HepG2 (cell line): ENCODE data around the gene B3GAT3. TPM values are rescaled to one million over a fixed set of nuclear protein-coding genes. Genes with fewer than 3 reads are reported as not detected.

Experiments
- ARNT ChIP-seq: fragments of 450-650 bp; IDR thresholded peaks from 2 replicates; pipeline ENCODE4 v1.6.1; 2017
- HNRNPL ChIP-seq: fragments of 200-400 bp; formaldehyde crosslinking; IDR thresholded peaks from 2 replicates; pipeline ENCODE4 v1.6.1; 2017; ENCODE audit warnings: mild to moderate bottlenecking, low read depth, low read length
- HOXA5 ChIP-seq: sonication (generic); formaldehyde crosslinking; IDR thresholded peaks from 2 replicates; pipeline ENCODE4 v1.4.0; 2020; ENCODE audit warnings: missing genetic modification reagents
- JDP2 ChIP-seq: sonication (generic); formaldehyde crosslinking; IDR thresholded peaks from 2 replicates; pipeline ENCODE4 v1.8.1; 2022; ENCODE audit warnings: missing genetic modification reagents, borderline replicate concordance
- PAF1 ChIP-seq: IDR thresholded peaks from 2 replicates; pipeline ENCODE4 v1.6.1; 2016; ENCODE audit warnings: missing genetic modification reagents, missing compliant biosample characterization
- TARDBP ChIP-seq: sonication (generic); formaldehyde crosslinking; IDR thresholded peaks from 2 replicates; pipeline ENCODE4 v1.8.0; 2022; ENCODE audit warnings: mild to moderate bottlenecking, missing genetic modification reagents
- YY1 ChIP-seq: IDR thresholded peaks from 2 replicates; pipeline ENCODE4 v1.6.1; 2011; ENCODE audit warnings: low read length, low read depth, moderate library complexity, mild to moderate bottlenecking; ENCODE audit not compliant: insufficient read depth, insufficient replicate concordance
- ZFY ChIP-seq: sonication (generic); formaldehyde crosslinking; IDR thresholded peaks from 2 replicates; pipeline ENCODE4 v1.4.0; 2020; ENCODE audit warnings: missing genetic modification reagents
- ZIK1 ChIP-seq: sonication (generic); formaldehyde crosslinking; IDR thresholded peaks from 2 replicates; pipeline ENCODE4 v1.5.0; 2020; ENCODE audit warnings: mild to moderate bottlenecking, low read depth, missing genetic modification reagents, borderline replicate concordance
- ZNF205 ChIP-seq: IDR thresholded peaks from 2 replicates; pipeline ENCODE4 v1.6.1; 2018; ENCODE audit warnings: missing biosample characterization, missing genetic modification reagents
- ZNF337 ChIP-seq: sonication (generic); formaldehyde crosslinking; IDR thresholded peaks from 2 replicates; pipeline ENCODE4 v1.5.1; 2020; ENCODE audit warnings: missing genetic modification reagents, low read depth, mild to moderate bottlenecking, borderline replicate concordance
- polyA plus RNA-seq, 8 experiments: library from polyadenylated mRNA; depleted of rRNA in 3 of 8; stranded (reverse) in 7 of 8; unstranded in 1 of 8; fragments of >200 nt; fragmentation: Illumina TruSeq in 4 of 8; extraction: Trizol in 4 of 8; gene quantifications; 2 replicates each; pipeline versions ENCODE4 v1.2.1 to v1.2.3, GENCODE V29; 2011 to 2016; ENCODE audit warnings: low read depth in 4 of 8, missing spikeins in 1 of 8, mixed read lengths in 1 of 8; ENCODE audit not compliant: insufficient read depth in 1 of 8
- total RNA-seq, 5 experiments: library from RNA; depleted of rRNA; stranded (reverse); fragments of >200 nt; fragmentation: Illumina TruSeq; extraction: Trizol; gene quantifications; 2 replicates each; pipeline ENCODE4 v1.2.3, GENCODE V29; 2016; ENCODE audit warnings: low read depth in 1 of 5
- TF ChIP-seq, protein P1 (sequence below): sonication (generic); formaldehyde crosslinking; IDR thresholded peaks from one replicate; pipeline ENCODE4 v1.5.1; 2020; ENCODE audit warnings: mild to moderate bottlenecking, missing genetic modification reagents; ENCODE audit errors: not compliant biosample characterization
- TF ChIP-seq, protein P2 (sequence below): sonication (generic); formaldehyde crosslinking; IDR thresholded peaks from 2 replicates; pipeline ENCODE4 v1.5.0; 2020; ENCODE audit warnings: mild to moderate bottlenecking, low read depth, missing genetic modification reagents, borderline replicate concordance
- TF ChIP-seq, protein P3 (sequence below): sonication (generic); formaldehyde crosslinking; IDR thresholded peaks from 2 replicates; pipeline ENCODE4 v1.9.0; 2021; ENCODE audit warnings: missing genetic modification reagents, borderline replicate concordance
- TF ChIP-seq, protein P4 (sequence below): sonication (generic); formaldehyde crosslinking; IDR thresholded peaks from 2 replicates; pipeline ENCODE4 v1.5.1; 2020; ENCODE audit warnings: missing genetic modification reagents, mild to moderate bottlenecking, borderline replicate concordance
- TF ChIP-seq, protein P5 (sequence below): sonication (generic); formaldehyde crosslinking; IDR thresholded peaks from 2 replicates; pipeline ENCODE4 v1.9.0; 2021; ENCODE audit warnings: missing genetic modification reagents, mild to moderate bottlenecking, borderline replicate concordance

Gene B3GAT3
- total and polyA plus RNA-seq, 2 of the 13 experiments (the other 11 are each of a cell fraction or from before 2014, with no cell fraction given): 21.3 to 26.1 TPM

DNA sequence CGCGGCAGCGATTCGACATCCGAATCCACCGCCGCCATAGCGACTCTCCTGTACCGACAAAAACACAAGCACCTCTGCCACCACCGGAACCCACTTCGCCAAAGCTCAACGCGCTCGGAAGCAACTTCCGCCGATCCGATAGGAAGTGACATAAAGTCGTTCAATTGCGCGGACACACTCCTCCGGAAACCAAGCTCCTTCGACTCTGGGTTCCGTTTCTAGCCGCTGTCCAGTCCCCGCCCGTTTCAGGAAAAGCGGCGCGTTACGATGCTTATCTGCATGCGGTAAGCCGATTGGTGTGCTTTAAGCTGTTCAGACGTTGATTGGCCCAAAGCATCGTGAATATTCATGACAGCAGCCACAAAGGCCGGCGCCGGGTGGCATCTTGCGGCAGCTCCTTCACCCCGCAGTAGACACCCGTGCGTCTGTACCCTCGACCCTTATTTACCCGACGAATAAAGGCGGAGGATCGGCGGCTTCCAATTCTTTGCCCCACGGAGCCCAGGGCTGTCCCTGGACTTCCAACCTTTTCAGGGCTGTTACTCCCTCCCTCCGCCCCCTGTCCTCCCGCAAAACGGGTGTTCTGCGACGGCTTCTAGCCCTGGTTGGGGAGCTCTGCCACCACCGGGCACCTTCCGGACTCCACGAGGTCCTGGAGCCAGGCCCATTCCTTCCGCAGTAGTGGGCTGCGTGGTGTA, 30.2 kb downstream of the B3GAT3 start, which contains the start of gene TUT1 (continued):
- TF ChIP-seq, protein P1, sequence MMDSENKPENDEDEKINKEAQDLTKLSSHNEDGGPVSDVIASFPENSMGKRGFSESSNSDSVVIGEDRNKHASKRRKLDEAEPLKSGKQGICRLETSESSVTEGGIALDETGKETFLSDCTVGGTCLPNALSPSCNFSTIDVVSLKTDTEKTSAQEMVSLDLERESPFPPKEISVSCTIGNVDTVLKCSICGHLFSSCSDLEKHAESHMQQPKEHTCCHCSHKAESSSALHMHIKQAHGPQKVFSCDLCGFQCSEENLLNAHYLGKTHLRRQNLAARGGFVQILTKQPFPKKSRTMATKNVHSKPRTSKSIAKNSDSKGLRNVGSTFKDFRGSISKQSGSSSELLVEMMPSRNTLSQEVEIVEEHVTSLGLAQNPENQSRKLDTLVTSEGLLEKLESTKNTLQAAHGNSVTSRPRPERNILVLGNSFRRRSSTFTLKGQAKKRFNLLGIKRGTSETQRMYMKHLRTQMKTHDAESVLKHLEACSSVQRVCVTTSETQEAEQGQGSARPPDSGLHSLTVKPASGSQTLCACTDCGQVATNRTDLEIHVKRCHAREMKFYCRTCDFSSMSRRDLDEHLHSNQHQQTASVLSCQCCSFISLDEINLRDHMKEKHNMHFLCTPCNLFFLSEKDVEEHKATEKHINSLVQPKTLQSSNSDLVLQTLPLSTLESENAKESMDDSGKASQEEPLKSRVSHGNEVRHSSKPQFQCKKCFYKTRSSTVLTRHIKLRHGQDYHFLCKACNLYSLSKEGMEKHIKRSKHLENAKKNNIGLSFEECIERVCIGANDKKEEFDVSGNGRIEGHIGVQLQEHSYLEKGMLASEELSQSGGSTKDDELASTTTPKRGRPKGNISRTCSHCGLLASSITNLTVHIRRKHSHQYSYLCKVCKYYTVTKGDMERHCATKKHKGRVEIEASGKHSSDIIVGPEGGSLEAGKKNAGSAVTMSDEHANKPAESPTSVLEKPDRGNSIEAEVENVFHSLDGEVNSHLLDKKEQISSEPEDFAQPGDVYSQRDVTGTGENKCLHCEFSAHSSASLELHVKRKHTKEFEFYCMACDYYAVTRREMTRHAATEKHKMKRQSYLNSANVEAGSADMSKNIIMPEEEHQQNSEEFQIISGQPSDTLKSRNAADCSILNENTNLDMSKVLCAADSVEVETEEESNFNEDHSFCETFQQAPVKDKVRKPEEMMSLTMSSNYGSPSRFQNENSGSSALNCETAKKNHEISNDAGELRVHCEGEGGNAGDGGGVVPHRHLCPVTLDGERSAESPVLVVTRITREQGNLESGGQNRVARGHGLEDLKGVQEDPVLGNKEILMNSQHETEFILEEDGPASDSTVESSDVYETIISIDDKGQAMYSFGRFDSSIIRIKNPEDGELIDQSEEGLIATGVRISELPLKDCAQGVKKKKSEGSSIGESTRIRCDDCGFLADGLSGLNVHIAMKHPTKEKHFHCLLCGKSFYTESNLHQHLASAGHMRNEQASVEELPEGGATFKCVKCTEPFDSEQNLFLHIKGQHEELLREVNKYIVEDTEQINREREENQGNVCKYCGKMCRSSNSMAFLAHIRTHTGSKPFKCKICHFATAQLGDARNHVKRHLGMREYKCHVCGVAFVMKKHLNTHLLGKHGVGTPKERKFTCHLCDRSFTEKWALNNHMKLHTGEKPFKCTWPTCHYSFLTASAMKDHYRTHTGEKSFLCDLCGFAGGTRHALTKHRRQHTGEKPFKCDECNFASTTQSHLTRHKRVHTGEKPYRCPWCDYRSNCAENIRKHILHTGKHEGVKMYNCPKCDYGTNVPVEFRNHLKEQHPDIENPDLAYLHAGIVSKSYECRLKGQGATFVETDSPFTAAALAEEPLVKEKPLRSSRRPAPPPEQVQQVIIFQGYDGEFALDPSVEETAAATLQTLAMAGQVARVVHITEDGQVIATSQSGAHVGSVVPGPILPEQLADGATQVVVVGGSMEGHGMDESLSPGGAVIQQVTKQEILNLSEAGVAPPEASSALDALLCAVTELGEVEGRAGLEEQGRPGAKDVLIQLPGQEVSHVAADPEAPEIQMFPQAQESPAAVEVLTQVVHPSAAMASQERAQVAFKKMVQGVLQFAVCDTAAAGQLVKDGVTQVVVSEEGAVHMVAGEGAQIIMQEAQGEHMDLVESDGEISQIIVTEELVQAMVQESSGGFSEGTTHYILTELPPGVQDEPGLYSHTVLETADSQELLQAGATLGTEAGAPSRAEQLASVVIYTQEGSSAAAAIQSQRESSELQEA (CRISPR knock-in tag): no peak
- TF ChIP-seq JDP2 (CRISPR knock-in tag) (no peak), HNRNPL (peak; percentile 95), TARDBP (CRISPR knock-in tag) (peak; percentile 99), ZIK1 (CRISPR knock-in tag) (peak; percentile 89; the same call in 1 of the 2 replicates), ZFY (CRISPR knock-in tag) (peak; percentile 43; the same call in 1 of the 2 replicates), ZNF205 (peak; percentile 73; the same call in 1 of the 2 replicates), PAF1 (CRISPR knock-in tag) (no peak), ZNF337 (no peak), ARNT (no peak), YY1 (peak; percentile 87), HOXA5 (CRISPR knock-in tag) (peak; percentile 89)
- TF ChIP-seq, protein P2, sequence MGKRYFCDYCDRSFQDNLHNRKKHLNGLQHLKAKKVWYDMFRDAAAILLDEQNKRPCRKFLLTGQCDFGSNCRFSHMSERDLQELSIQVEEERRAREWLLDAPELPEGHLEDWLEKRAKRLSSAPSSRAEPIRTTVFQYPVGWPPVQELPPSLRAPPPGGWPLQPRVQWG (CRISPR knock-in tag): no peak
- TF ChIP-seq, protein P3, sequence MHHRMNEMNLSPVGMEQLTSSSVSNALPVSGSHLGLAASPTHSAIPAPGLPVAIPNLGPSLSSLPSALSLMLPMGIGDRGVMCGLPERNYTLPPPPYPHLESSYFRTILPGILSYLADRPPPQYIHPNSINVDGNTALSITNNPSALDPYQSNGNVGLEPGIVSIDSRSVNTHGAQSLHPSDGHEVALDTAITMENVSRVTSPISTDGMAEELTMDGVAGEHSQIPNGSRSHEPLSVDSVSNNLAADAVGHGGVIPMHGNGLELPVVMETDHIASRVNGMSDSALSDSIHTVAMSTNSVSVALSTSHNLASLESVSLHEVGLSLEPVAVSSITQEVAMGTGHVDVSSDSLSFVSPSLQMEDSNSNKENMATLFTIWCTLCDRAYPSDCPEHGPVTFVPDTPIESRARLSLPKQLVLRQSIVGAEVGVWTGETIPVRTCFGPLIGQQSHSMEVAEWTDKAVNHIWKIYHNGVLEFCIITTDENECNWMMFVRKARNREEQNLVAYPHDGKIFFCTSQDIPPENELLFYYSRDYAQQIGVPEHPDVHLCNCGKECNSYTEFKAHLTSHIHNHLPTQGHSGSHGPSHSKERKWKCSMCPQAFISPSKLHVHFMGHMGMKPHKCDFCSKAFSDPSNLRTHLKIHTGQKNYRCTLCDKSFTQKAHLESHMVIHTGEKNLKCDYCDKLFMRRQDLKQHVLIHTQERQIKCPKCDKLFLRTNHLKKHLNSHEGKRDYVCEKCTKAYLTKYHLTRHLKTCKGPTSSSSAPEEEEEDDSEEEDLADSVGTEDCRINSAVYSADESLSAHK (CRISPR knock-in tag): no peak
- TF ChIP-seq, protein P4, sequence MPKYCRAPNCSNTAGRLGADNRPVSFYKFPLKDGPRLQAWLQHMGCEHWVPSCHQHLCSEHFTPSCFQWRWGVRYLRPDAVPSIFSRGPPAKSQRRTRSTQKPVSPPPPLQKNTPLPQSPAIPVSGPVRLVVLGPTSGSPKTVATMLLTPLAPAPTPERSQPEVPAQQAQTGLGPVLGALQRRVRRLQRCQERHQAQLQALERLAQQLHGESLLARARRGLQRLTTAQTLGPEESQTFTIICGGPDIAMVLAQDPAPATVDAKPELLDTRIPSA (CRISPR knock-in tag): no peak
- TF ChIP-seq, protein P5, sequence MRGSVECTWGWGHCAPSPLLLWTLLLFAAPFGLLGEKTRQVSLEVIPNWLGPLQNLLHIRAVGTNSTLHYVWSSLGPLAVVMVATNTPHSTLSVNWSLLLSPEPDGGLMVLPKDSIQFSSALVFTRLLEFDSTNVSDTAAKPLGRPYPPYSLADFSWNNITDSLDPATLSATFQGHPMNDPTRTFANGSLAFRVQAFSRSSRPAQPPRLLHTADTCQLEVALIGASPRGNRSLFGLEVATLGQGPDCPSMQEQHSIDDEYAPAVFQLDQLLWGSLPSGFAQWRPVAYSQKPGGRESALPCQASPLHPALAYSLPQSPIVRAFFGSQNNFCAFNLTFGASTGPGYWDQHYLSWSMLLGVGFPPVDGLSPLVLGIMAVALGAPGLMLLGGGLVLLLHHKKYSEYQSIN: no peak
